ENCODE data around the gene SRP19. TPM values are rescaled to one million over a fixed set of nuclear protein-coding genes. Genes with fewer than 3 reads are reported as not detected.
A peak's percentile ranks its signal among the peaks of the same experiment; 100 is the strongest.

The SRP19 gene
- total RNA-seq, 1 experiment from 2014 or later = 42.9 TPM

DNA sequence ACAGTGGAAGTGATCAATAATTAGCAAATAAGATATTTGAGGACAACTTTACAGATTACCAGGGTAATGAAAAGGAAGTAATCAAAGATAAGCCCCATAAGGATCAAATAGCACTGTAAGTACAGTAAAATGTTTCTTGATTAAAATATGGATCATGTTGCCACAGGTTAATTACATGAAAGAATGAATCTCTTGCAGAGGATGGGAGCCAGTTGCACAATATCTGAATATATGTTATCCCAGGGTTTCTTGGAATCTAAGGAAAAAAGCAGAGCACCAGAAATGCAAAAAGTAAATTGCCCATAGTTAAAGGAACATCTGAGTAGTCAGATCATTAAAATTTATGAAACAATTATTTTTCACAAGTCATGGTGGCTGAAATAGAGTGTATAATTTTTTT lies 13.8 kb upstream of the SRP19 start:
- H3K9me2 ChIP-seq (replicated peaks; ENCODE audit: low read length) = no peaks in the 10 kb centered on the region
- no peak overlapping the region for H3K4me3 ChIP-seq (ENCODE audit: low read length)
- H3K4me1 ChIP-seq (ENCODE audit: insufficient read depth, low read length) = no peaks in the 10 kb centered on the region
- ATAC-seq (no peak), DNase-seq (no peak)
- no peak overlapping the region for H3K4me2 ChIP-seq (ENCODE audit: low read length)
- TF ChIP-seq, protein P1, sequence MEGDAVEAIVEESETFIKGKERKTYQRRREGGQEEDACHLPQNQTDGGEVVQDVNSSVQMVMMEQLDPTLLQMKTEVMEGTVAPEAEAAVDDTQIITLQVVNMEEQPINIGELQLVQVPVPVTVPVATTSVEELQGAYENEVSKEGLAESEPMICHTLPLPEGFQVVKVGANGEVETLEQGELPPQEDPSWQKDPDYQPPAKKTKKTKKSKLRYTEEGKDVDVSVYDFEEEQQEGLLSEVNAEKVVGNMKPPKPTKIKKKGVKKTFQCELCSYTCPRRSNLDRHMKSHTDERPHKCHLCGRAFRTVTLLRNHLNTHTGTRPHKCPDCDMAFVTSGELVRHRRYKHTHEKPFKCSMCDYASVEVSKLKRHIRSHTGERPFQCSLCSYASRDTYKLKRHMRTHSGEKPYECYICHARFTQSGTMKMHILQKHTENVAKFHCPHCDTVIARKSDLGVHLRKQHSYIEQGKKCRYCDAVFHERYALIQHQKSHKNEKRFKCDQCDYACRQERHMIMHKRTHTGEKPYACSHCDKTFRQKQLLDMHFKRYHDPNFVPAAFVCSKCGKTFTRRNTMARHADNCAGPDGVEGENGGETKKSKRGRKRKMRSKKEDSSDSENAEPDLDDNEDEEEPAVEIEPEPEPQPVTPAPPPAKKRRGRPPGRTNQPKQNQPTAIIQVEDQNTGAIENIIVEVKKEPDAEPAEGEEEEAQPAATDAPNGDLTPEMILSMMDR (conservative IDR thresholded peaks at IDR 0.05; ENCODE audit: low read depth, low read length) = no peak
- no peak for TF ChIP-seq EZH2 (IDR thresholded peaks at IDR 0.05; ENCODE audit: low read length, unreplicated experiment)
- no peak for TF ChIP-seq EZH2phosphoT487 (IDR thresholded peaks at IDR 0.05; ENCODE audit: borderline replicate concordance, low read length)
- H3K27me3 ChIP-seq (ENCODE audit: low read length) = no peaks in the 10 kb centered on the region
- intact Hi-C loops (cut with micrococcal nuclease) = loop anchor here (5.0 kb wide), 1 partner anchor 155 kb away; no protein-coding TSS in a partner anchor
- H2AFZ ChIP-seq (ENCODE audit: low read length) = no peak overlapping the region
- H3K9ac ChIP-seq (ENCODE audit: low read length) = no peak overlapping the region
- H3F3A ChIP-seq (ENCODE audit: low read length, unreplicated experiment) = no peaks in the 10 kb centered on the region
- H3K9me3 ChIP-seq (ENCODE audit: low read length) = no peaks in the 10 kb centered on the region
- BruUV-seq (replicated peaks) = no TSS peak
- H4K20me1 ChIP-seq (ENCODE audit: low read length) = no peaks in the 10 kb centered on the region
- no peaks in the 10 kb centered on the region for H3K79me2 ChIP-seq (ENCODE audit: low read length)
- POLR2A ChIA-PET (ENCODE audit: unreplicated experiment) = no interaction called here
- H3K27ac ChIP-seq (ENCODE audit: low read length) = no peak overlapping the region
- no peaks in the 10 kb centered on the region for H3K36me3 ChIP-seq (ENCODE audit: low read depth, low read length)
- CTCF ChIA-PET = no interaction called here

DNA sequence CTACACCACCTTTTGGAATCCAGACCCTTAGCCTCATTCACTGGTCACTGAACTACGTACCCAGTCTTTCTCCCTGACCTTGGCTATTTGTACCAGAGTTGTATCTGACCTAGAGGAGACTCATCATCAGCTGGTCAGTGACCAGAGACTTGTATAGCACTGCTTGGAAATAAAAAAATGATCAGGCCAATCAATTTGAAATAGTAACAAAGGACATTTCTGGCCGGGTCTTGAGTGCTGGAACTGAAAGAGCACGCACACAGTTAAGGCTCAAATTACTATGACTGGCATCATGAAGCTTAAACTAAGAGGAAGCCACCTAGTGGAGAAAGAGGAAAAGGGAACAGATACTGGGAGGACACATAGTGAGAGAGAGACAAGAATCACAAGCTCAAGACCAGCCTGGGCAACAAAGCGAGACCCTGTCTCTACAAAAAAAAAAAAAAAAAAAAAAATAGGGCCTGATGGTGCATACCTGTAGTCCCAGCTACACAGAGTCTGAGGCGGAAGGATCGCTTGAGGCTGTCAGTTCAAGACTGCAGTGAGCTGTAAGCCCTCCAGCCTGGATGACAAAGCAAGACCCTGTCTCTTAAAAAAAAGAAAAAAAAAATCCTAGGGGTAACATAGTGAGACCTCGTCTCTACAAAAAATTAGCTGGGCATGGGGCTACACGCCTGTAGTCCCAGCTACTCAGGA lies 12.8 kb upstream of the SRP19 start:
- TF ChIP-seq EZH2phosphoT487 (IDR thresholded peaks at IDR 0.05; ENCODE audit: borderline replicate concordance, low read length) (no peak), EZH2 (IDR thresholded peaks at IDR 0.05; ENCODE audit: low read length, unreplicated experiment) (no peak)
- TF ChIP-seq, protein P1 (conservative IDR thresholded peaks at IDR 0.05; ENCODE audit: low read depth, low read length) = peak; percentile 67
- Histone ChIP-seq H3K27me3 (ENCODE audit: low read length) (no peaks in the 10 kb centered on the region), H3K9ac (ENCODE audit: low read length) (no peak overlapping the region), H3K9me3 (ENCODE audit: low read length) (no peaks in the 10 kb centered on the region), H4K20me1 (ENCODE audit: low read length) (no peaks in the 10 kb centered on the region), H3K36me3 (ENCODE audit: low read depth, low read length) (no peaks in the 10 kb centered on the region), H3F3A (ENCODE audit: low read length, unreplicated experiment) (no peaks in the 10 kb centered on the region), H2AFZ (ENCODE audit: low read length) (peak overlapping the region; percentile 61), H3K4me1 (ENCODE audit: insufficient read depth, low read length) (no peaks in the 10 kb centered on the region), H3K9me2 (replicated peaks; ENCODE audit: low read length) (no peaks in the 10 kb centered on the region), H3K4me2 (ENCODE audit: low read length) (peak overlapping the region; percentile 66), H3K4me3 (ENCODE audit: low read length) (no peak overlapping the region), H3K79me2 (ENCODE audit: low read length) (no peaks in the 10 kb centered on the region), H3K27ac (ENCODE audit: low read length) (no peak overlapping the region)
- ChIA-PET POLR2A (ENCODE audit: unreplicated experiment) (interaction anchor here (0.7 kb wide), 1 partner anchor 72 kb away, joined by 10 read pairs; no protein-coding TSS in a partner anchor), CTCF (interaction anchor here (0.6 to 1.1 kb wide), 3 partner anchors 69 to 833 kb away, joined by 3 to 8 read pairs (median 7); no protein-coding TSS in a partner anchor)
- ATAC-seq (peak; percentile 99), DNase-seq (peak; percentile 66)
- intact Hi-C loops (cut with micrococcal nuclease) = loop anchor here (1.0 to 5.0 kb wide), 3 partner anchors 86 to 297 kb away; no protein-coding TSS in a partner anchor
- no TSS peak for BruUV-seq (replicated peaks)

DNA sequence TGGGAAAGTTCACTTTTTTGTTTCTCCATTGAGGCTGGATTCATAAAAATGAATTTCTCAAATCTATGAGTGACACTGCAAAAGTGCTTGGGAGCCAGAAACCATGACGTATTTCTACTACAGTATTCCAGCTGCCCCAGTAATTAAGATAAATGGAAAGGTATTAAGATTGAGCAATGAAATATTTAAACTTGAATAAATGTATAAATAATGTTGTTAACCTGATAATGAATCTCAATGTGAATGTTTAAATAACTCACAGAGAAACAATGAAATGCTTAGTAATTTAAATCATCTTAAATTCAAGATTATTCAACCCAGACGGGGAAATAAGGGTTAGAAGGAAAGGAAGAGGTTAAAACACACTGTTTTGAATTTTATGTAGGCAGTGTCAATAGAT lies 11.2 kb upstream of the SRP19 start:
- no peaks in the 10 kb centered on the region for H3K27me3 ChIP-seq (ENCODE audit: low read length)
- no peaks in the 10 kb centered on the region for H4K20me1 ChIP-seq (ENCODE audit: low read length)
- POLR2A ChIA-PET (ENCODE audit: unreplicated experiment) = no interaction called here
- no peak for TF ChIP-seq EZH2 (IDR thresholded peaks at IDR 0.05; ENCODE audit: low read length, unreplicated experiment)
- TF ChIP-seq EZH2phosphoT487 (IDR thresholded peaks at IDR 0.05; ENCODE audit: borderline replicate concordance, low read length) = no peak
- TF ChIP-seq, protein P1 (conservative IDR thresholded peaks at IDR 0.05; ENCODE audit: low read depth, low read length) = no peak
- no peaks in the 10 kb centered on the region for H3K36me3 ChIP-seq (ENCODE audit: low read depth, low read length)
- H3K9ac ChIP-seq (ENCODE audit: low read length) = no peak overlapping the region
- CTCF ChIA-PET = no interaction called here
- H3K4me3 ChIP-seq (ENCODE audit: low read length) = no peak overlapping the region
- H3K9me3 ChIP-seq (ENCODE audit: low read length) = no peaks in the 10 kb centered on the region
- H2AFZ ChIP-seq (ENCODE audit: low read length) = no peak overlapping the region
- H3K27ac ChIP-seq (ENCODE audit: low read length) = no peak overlapping the region
- intact Hi-C loops (cut with micrococcal nuclease) = loop anchor here (5.0 kb wide), 1 partner anchor 158 kb away; no protein-coding TSS in a partner anchor
- no peaks in the 10 kb centered on the region for H3K4me1 ChIP-seq (ENCODE audit: insufficient read depth, low read length)
- no peaks in the 10 kb centered on the region for H3K9me2 ChIP-seq (replicated peaks; ENCODE audit: low read length)
- DNase-seq (no peak), ATAC-seq (no peak)
- no peaks in the 10 kb centered on the region for H3F3A ChIP-seq (ENCODE audit: low read length, unreplicated experiment)
- no peaks in the 10 kb centered on the region for H3K79me2 ChIP-seq (ENCODE audit: low read length)
- no peak overlapping the region for H3K4me2 ChIP-seq (ENCODE audit: low read length)
- BruUV-seq (replicated peaks) = no TSS peak

All from PC-3 (cell line).